GM12891 (cell line): ENCODE measurements around the gene CEP152.

Experiments used
- POLR2A ChIP-seq: IDR thresholded peaks from 2 replicates; pipeline ENCODE4 v1.6.1; 2011; ENCODE audit warnings: low read depth, low read length, control low read depth
- POLR2AphosphoS5 ChIP-seq: IDR thresholded peaks from 2 replicates; pipeline ENCODE4 v1.6.1; 2011; ENCODE audit warnings: low read depth, low read length, control low read depth
- POU2F2 ChIP-seq: IDR thresholded peaks from 2 replicates; pipeline ENCODE4 v1.6.1; 2011; ENCODE audit warnings: low read depth, mild to moderate bottlenecking, control low read depth, low read length, moderate library complexity
- SPI1 ChIP-seq: IDR thresholded peaks from 2 replicates; pipeline ENCODE4 v1.6.1; 2011; ENCODE audit warnings: low read depth, low read length, control low read depth
- TAF1 ChIP-seq: IDR thresholded peaks from 2 replicates; pipeline ENCODE4 v1.6.1; 2011; ENCODE audit warnings: low read depth, low read length, control low read depth

- TF ChIP-seq POLR2AphosphoS5 (no peak), POLR2A (no peak), TAF1 (no peak), SPI1 (no peak), POU2F2 (no peak)
Observed at GRCh38 chr15:48855501-48856440, 44.9 kb upstream of the CEP152 start.
